ENCODE data around the gene MCHR1. TPM values are rescaled to one million over a fixed set of nuclear protein-coding genes. Genes with fewer than 3 reads are reported as not detected.

Gene MCHR1
- polyA plus RNA-seq, 1 donor from 2014 or later, result 2.6 TPM

DNA sequence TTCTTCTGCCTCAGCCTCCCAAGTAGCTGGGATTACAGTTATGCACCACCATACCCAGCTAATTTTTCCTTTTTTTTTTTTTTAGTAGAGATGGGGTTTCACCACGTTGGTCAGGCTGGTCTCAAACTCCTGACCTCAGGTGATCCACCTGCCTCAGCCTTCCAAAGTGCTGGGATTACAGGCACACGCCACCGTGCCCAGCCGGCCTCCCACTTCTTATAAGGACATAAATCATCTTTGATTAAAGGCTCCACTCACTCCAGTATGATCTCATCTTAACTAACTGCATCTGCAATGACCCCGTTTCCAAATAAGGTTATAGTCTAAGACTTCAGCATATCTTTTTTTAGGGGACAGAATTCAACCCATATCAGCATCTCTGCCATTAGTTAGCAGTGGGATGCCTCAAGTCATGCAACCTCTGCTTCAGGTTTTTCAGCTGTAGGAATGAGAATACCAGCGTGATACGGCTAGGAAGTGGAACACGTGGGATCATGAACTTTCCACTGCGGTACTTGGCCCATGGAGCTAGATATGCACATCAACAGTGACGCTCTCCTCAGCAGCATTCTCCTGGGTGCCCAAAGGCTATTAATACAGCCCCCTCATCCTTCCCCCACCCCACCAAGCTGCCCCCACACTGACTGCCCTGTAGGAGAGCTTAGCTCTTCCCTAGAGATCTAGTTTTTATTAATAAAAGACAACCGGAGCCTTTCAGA is 41.4 kb downstream of the MCHR1 start:
- Histone ChIP-seq H3K27me3 (ENCODE audit: insufficient read depth, low read depth, low read length) (peaks cover 20% of the 10 kb centered on the region), H3K9me2 (ENCODE audit: insufficient read depth, low read length) (no peaks in the 10 kb centered on the region), H3K9me3 (ENCODE audit: low read length) (no peaks in the 10 kb centered on the region), H3K27ac (ENCODE audit: low read length) (peak overlapping the region; percentile 91), H4K20me1 (ENCODE audit: insufficient read depth) (no peaks in the 10 kb centered on the region), H3K79me2 (replicated peaks; ENCODE audit: insufficient read depth, low read length) (no peaks in the 10 kb centered on the region), H2AFZ (ENCODE audit: low read depth, low read length) (no peak overlapping the region), H3K4me2 (ENCODE audit: low read length) (peak overlapping the region; percentile 31), H3F3A (ENCODE audit: insufficient read depth, low read length, poor library complexity, severe bottlenecking) (peaks cover 4% of the 10 kb centered on the region), H3K4me3 (ENCODE audit: low read length) (peak overlapping the region; percentile 54), H3K9ac (ENCODE audit: low read length) (peak overlapping the region; percentile 62), H3K36me3 (ENCODE audit: insufficient read depth, low read length) (no peaks in the 10 kb centered on the region)
- no peak for TF ChIP-seq RAD21 (conservative IDR thresholded peaks at IDR 0.05)
- TF ChIP-seq REST (IDR thresholded peaks at IDR 0.05; ENCODE audit: borderline replicate concordance), result no peak
- TF ChIP-seq, protein P1, sequence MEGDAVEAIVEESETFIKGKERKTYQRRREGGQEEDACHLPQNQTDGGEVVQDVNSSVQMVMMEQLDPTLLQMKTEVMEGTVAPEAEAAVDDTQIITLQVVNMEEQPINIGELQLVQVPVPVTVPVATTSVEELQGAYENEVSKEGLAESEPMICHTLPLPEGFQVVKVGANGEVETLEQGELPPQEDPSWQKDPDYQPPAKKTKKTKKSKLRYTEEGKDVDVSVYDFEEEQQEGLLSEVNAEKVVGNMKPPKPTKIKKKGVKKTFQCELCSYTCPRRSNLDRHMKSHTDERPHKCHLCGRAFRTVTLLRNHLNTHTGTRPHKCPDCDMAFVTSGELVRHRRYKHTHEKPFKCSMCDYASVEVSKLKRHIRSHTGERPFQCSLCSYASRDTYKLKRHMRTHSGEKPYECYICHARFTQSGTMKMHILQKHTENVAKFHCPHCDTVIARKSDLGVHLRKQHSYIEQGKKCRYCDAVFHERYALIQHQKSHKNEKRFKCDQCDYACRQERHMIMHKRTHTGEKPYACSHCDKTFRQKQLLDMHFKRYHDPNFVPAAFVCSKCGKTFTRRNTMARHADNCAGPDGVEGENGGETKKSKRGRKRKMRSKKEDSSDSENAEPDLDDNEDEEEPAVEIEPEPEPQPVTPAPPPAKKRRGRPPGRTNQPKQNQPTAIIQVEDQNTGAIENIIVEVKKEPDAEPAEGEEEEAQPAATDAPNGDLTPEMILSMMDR (IDR thresholded peaks at IDR 0.05; ENCODE audit: poor library complexity, severe bottlenecking), result no peak
- no peak for TF ChIP-seq EP300 (conservative IDR thresholded peaks at IDR 0.05; ENCODE audit: poor library complexity, severe bottlenecking)
- no peak for TF ChIP-seq MXI1 (conservative IDR thresholded peaks at IDR 0.05; ENCODE audit: poor library complexity, severe bottlenecking)
- TF ChIP-seq EZH2 (IDR thresholded peaks at IDR 0.05; ENCODE audit: borderline replicate concordance, insufficient read depth, low read length, poor library complexity, severe bottlenecking), result no peak

- peak overlapping the region; percentile 62 for H3K9ac ChIP-seq (ENCODE audit: low read length)
- peaks cover 18% of the 10 kb centered on the region for H3K27me3 ChIP-seq (ENCODE audit: insufficient read depth, low read depth, low read length)
- no peaks in the 10 kb centered on the region for H3K9me3 ChIP-seq (ENCODE audit: low read length)
- H3K4me2 ChIP-seq (ENCODE audit: low read length), result peak overlapping the region; percentile 31
- H3K27ac ChIP-seq (ENCODE audit: low read length), result peak overlapping the region; percentile 91
- peak; percentile 46 for TF ChIP-seq SMC3 (conservative IDR thresholded peaks at IDR 0.05; ENCODE audit: poor library complexity)
- TF ChIP-seq, protein P1 (IDR thresholded peaks at IDR 0.05; ENCODE audit: poor library complexity, severe bottlenecking), result no peak
- no peak for TF ChIP-seq RAD21 (conservative IDR thresholded peaks at IDR 0.05)
- TF ChIP-seq EZH2 (IDR thresholded peaks at IDR 0.05; ENCODE audit: borderline replicate concordance, insufficient read depth, low read length, poor library complexity, severe bottlenecking), result no peak
- peak; percentile 100 for TF ChIP-seq EP300 (conservative IDR thresholded peaks at IDR 0.05; ENCODE audit: poor library complexity, severe bottlenecking)
- TF ChIP-seq POLR2AphosphoS5 (IDR thresholded peaks at IDR 0.05), result peak; percentile 100
- TF ChIP-seq MXI1 (conservative IDR thresholded peaks at IDR 0.05; ENCODE audit: poor library complexity, severe bottlenecking), result peak; percentile 49
- TF ChIP-seq TAF1 (IDR thresholded peaks at IDR 0.05; ENCODE audit: low read depth), result no peak
- peak; percentile 97 for TF ChIP-seq REST (IDR thresholded peaks at IDR 0.05; ENCODE audit: borderline replicate concordance)
- no peak overlapping the region for H2AFZ ChIP-seq (ENCODE audit: low read depth, low read length)
- H3K4me3 ChIP-seq (ENCODE audit: low read length), result peak overlapping the region; percentile 54
- H3K36me3 ChIP-seq (ENCODE audit: insufficient read depth, low read length), result no peaks in the 10 kb centered on the region
- H3F3A ChIP-seq (ENCODE audit: insufficient read depth, low read length, poor library complexity, severe bottlenecking), result peaks cover 4% of the 10 kb centered on the region
- no peaks in the 10 kb centered on the region for H3K79me2 ChIP-seq (replicated peaks; ENCODE audit: insufficient read depth, low read length)
- no peaks in the 10 kb centered on the region for H4K20me1 ChIP-seq (ENCODE audit: insufficient read depth)
- H3K9me2 ChIP-seq (ENCODE audit: insufficient read depth, low read length), result no peaks in the 10 kb centered on the region
These were observed 42.0 kb downstream of the MCHR1 start for GRCh38 chr22:40721266-40721665.

Measured in neural cell (in vitro differentiated cells).